ENCODE measurements around the gene MARK2.

DNA sequence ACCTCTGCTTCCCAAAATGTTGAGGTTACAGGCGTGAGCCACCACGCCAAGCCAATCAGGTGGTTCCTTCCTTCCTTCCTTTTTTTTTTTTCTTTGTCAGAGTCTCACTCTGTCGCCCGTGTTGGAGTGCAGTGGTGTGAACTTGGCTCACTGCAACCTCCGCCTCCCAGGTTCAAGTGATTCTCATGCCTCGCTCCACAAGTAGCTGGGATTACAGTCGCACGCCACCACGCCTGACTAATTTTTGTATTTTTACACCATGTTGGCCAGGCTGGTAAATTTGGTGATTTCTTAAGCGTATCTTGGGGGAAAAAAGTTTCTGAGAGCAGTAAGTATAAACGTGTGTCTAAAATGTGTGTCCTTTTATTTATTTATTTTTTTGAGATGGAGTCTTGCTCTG lies 43.8 kb upstream of the MARK2 start:
- TF ChIP-seq CTCF (IDR thresholded peaks at IDR 0.05) (no peak), POLR2A (IDR thresholded peaks at IDR 0.05) (no peak)

All from body of pancreas (tissue), 4 donors.